GM12892 (cell line): ENCODE measurements around the gene SLC23A1.

ENCODE experiments used
- POLR2A ChIP-seq: IDR thresholded peaks from 2 replicates; pipeline ENCODE4 v1.6.1; 2011; ENCODE audit warnings: low read depth, low read length, control low read depth
- POLR2AphosphoS5 ChIP-seq: IDR thresholded peaks from 2 replicates; pipeline ENCODE4 v1.6.1; 2011; ENCODE audit warnings: low read depth, low read length, control low read depth

DNA sequence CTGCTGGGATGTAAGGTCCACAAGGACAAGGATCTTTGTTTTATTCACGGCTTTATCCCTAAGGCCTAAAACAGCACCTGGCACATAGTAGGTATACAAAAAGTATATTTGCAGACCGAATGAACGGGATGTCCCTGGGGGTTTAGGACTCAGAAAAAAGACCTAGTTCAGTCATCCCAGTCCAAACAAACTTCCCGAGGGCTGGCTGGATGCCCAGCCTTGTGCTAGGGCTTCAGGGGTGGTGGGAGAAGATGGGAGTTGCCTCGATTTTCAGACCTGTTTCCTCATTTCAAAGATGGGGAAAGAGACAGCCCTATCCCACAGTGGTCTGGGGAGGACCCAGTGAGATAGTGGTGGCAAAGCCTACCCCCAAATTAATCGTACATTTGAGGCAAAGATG, 14.8 kb upstream of the SLC23A1 start:
- TF ChIP-seq POLR2A = no peak
- TF ChIP-seq POLR2AphosphoS5 = no peak
